IPS-NIHi7 (cell line): ENCODE data around the gene CALN1.
A peak's percentile ranks its signal among the peaks of the same experiment; 100 is the strongest.

Experiments
- DNase-seq: peaks from one replicate; pipeline ENCODE4 v3.0.0; 2012; ENCODE audit warnings: mixed read lengths; ENCODE audit errors: extremely low spot score

CALN1 gene

GRCh38 chr7:72183835-72184234, 228.3 kb downstream of the CALN1 start:
- DNase-seq = peak; percentile 35

- no peak for DNase-seq
These were observed 230.1 kb downstream of the CALN1 start for GRCh38 chr7:72182036-72182435.

- no peak for DNase-seq
These were observed 235.3 kb downstream of the CALN1 start for GRCh38 chr7:72176875-72177274.

- DNase-seq = no peak
These were observed 241.7 kb downstream of the CALN1 start for GRCh38 chr7:72170475-72170874.

GRCh38 chr7:72163271-72163670, 248.9 kb downstream of the CALN1 start:
- no peak for DNase-seq

- DNase-seq = no peak
These were observed 250.6 kb downstream of the CALN1 start for GRCh38 chr7:72161534-72161933.

- no peak for DNase-seq
These were observed 252.2 kb downstream of the CALN1 start for GRCh38 chr7:72159911-72160310.

DNA sequence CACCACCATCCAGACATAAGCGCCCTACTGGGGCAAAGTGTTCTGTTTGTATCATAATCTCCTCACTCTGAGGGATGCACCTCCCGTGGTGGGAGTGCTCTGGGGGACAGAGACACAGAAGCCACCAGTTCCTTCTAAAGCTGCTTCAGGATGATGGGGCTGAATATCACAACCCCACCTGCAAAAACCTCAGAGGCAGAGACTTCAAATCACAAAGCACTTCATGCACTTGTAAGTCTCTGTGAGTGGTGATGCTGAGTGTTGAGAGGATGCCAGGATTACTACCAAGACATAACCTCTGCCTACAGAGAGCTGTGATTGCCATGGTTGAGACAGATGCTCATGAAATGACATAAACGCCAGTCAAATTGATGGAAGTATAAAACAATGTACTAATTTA, 255.5 kb downstream of the CALN1 start:
- no peak for DNase-seq

GRCh38 chr7:72153132-72153512, 259.0 kb downstream of the CALN1 start:
- DNase-seq = no peak

- no peak for DNase-seq
These were observed 259.7 kb downstream of the CALN1 start for GRCh38 chr7:72152161-72153131.

DNA sequence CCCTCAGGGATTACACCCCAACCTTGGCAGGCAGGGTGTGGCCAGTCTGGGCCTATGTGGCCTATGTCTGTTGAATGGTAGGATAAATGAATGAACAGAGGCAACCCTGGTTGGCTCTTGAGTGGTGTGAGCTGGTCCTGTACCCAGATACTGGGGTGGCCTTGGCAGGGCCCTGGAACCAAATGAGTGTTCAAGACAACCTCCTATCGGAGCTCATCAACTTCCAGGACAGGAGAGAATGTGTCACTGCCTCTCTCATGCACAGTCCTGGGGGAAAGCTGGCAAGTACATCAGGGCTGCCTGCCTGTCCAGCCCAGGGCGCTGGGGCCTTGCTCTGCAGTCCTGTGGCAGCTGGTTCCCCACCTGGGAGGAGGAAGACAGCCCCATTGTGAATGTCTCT, 271.6 kb downstream of the CALN1 start:
- no peak for DNase-seq

DNA sequence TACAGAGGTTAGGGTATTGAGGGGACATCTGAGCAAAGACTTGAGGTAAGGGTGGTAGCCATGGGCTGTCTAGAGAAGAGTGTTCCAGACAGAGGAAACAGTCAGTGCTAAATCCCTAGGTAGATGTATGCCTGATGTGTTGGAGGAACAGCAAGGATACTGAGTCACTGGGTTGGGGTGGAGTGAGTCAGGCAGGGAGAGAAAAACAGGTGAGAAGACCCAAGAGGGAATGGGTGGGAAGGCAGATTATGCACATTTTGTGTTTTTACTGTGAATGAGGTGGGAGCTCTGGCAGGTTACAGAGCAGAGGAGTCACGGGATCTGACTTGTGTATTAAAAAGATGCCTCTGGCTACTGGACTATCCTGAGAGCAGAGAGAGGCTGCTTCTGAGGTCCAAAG, 285.0 kb downstream of the CALN1 start:
- no peak for DNase-seq

GRCh38 chr7:72123913-72124312, 288.2 kb downstream of the CALN1 start:
- DNase-seq = no peak

GRCh38 chr7:72118366-72118765, 293.8 kb downstream of the CALN1 start:
- DNase-seq = no peak

- DNase-seq = no peak
These were observed 298.0 kb downstream of the CALN1 start for GRCh38 chr7:72114129-72114528.

GRCh38 chr7:72112992-72113391, 299.1 kb downstream of the CALN1 start:
- DNase-seq = no peak

DNA sequence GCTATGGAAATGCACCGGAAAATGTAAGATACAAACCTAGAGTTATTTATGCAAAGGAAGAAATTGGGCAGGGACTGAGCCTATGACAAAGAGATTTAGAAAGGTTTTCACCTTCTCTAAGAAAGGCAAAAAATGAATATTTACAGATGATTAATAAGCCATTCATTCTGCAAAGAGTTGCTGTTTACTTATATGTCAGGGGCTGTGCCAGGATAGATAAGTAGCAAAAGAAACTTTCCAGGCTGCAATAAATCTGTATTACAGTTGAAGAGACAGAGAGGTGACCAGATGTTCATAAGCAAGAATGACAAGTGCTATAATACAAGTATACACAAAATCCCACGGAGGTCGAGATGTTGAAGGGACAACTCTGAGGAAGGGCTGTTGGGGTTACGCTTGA, 299.6 kb downstream of the CALN1 start:
- DNase-seq = no peak

- DNase-seq = no peak
These were observed 301.1 kb downstream of the CALN1 start for GRCh38 chr7:72111086-72111485.

DNA sequence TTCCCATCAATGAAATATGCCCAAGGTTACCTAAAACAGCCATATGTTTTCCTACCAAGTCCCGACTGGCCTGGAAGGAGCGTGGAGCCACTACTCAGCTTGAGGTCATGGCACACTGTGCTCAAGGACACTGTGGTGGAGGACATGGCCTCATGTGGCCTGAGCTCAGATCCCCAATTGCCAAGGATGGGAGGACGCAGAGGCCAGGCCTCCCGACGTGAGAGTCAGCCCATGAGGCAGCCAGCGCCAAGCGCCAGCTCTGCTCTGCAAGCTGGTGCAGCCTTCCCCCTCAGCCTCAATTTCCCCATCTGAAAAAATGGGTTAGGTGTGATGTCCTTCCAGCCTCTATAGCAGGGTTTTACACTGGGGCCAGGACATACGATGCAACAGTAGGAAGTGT, 302.6 kb downstream of the CALN1 start:
- no peak for DNase-seq

DNA sequence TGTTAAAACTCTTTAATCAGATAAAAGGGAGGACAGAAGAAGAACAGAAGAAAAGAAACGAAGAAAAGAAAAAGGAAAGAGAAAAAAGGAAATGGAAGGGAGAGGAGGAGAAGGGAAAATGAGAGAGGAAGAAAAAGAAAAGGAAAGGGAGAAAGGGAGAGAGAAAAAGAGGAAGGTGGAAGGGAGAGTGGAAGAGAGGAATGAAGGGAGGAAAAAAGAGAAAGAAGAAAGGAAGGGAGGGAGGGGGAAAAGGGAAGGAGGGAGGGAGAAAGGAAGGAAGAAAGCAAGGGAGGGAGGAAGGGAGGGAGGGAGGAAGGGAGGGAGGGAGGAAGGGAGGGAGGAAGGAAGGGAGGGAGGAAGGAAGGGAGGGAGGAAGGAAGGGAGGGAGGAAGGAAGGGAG, 305.7 kb downstream of the CALN1 start:
- DNase-seq = no peak

DNA sequence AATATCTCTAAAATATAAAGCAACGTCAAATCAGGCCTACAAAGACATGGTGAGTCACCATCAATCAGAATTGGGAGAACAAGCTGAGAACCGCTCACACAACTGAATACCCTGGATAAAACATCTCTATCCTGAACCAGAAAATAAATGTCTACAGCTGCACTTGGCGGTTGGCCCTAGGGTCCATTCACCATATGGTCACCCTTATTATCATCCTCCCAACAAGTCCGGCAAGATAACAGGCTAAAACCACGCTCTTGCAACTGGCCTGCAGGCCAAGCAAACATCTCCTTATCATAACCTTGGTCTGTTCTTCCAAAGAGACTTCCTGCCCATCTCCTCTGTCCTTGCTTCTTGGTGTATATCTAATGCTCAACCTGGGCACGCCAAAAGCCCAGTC, 310.7 kb downstream of the CALN1 start:
- no peak for DNase-seq

- DNase-seq = no peak
These were observed 312.4 kb downstream of the CALN1 start for GRCh38 chr7:72099784-72100183.

DNA sequence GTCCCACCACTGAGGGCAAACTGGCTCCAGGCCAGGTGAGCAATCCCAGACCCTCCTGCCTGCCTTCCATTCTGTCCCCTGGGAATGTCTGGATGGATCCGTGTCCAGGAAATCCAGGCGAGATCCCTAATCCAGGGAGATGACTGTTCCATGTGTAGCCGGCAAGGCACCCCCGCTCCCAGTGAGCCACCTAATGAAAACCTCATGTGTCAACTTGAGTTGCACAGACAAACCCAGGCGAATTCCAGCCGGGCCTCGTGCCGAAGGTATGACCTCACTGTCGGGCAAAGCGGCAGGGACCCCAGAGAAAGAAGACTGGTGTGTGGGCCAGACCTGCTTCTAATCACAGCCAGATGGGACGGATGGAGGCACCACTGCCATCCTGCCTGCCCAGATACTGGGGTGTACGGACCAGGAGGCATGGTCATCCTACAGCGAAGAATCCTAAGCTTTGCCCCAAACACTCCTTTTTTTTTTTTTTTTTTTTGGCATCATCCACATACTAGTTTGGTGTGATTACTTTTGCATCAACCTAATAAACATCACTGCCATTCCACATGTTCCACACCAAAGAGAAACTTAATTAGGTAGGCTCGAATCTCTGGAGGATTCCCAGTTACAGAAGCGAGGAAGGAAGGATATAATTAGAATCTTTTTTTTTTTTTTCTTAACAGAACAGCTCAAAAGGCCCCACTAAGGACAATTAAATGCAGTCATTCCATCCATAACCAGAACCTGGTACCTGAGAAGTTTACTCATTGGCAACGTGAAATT, 313.1 kb downstream of the CALN1 start:
- DNase-seq = no peak
